ENCODE data around the gene PRSS53. TPM values are rescaled to one million over a fixed set of nuclear protein-coding genes. Genes with fewer than 3 reads are reported as not detected.

Gene PRSS53
- total and polyA plus RNA-seq, 11 donors: 0.16 to 1.4 (median 0.50) TPM

GRCh38 chr16:31036691-31037090, 52.1 kb downstream of the PRSS53 start:
- intact Hi-C loops (cut with DNase I): loop anchor here in 1 of 10 donors (5.0 kb wide), 1 partner anchor 36 kb away; the partner anchor contains the start of genes ZNF646 and ZNF668
- no peak for DNase-seq
- Histone ChIP-seq H3K4me1 (peaks cover 4 to 31% (median 18%) of the 10 kb centered on the region in 12 donors), H3K4me3 (no peak overlapping the region), H3K27ac (peak overlapping the region in 1 of 12 donors; percentile 40), H3K27me3 (no peaks in the 10 kb centered on the region), H3K36me3 (peaks cover 0 to 69% (median 64%) of the 10 kb centered on the region in 9 donors), H3K9me3 (no peaks in the 10 kb centered on the region)
- WGBS, 4 donors: 40 to 92% (median 54%) methylated on average over 2 of the region's 2 CpGs
- TF ChIP-seq CTCF (IDR thresholded peaks at IDR 0.05) (no peak), POLR2A (IDR thresholded peaks at IDR 0.05) (no peak)
- ATAC-seq: no peak

- H3K36me3 ChIP-seq: peaks cover 0 to 43% (median 39%) of the 10 kb centered on the region in 9 donors
- H3K27me3 ChIP-seq: no peaks in the 10 kb centered on the region
- H3K9me3 ChIP-seq: no peaks in the 10 kb centered on the region
- intact Hi-C loops (cut with DNase I): loop anchor here in 9 of 10 donors (1.0 to 5.0 kb wide), 14 partner anchors 35 to 425 kb away; partner anchors contain the start of genes ZNF646 (in 7 of the 9), ZNF668 (in 7 of the 9), ARMC5 (in 2 of the 9) and HSD3B7 (in 1 of the 9)
- peak overlapping the region; percentile 73 to 100 (median 90) for H3K4me3 ChIP-seq
- peak overlapping the region; percentile 91 to 99 (median 96) for H3K27ac ChIP-seq
- peak in 1 of 2 donors; percentile 38 for TF ChIP-seq POLR2A (IDR thresholded peaks at IDR 0.05)
- no peak for TF ChIP-seq CTCF (IDR thresholded peaks at IDR 0.05)
- WGBS, 4 donors: 1 to 2% (median 1%) methylated on average over 36 to 47 of the region's 47 CpGs
- DNase-seq (peak; percentile 92 to 95 (median 94)), ATAC-seq (peak; percentile 72 to 87 (median 84))
- H3K4me1 ChIP-seq: peaks cover 4 to 31% (median 18%) of the 10 kb centered on the region in 12 donors
Measured at GRCh38 chr16:31033709-31034492, 54.8 kb downstream of the PRSS53 start.

Other genes starting within 250 kb of the PRSS53 start
- 10 to 100 TPM; 23.1 to 35.5 (median 28.1) TPM for gene BCL7C, start 194.9 kb downstream of the PRSS53 start, total RNA-seq
- gene BCL7C, start 194.9 kb downstream of the PRSS53 start, polyA plus RNA-seq: 10 to 100 TPM; 30.5 to 43.4 TPM
- gene CTF1, start 192.3 kb downstream of the PRSS53 start, total RNA-seq: 10 to 100 TPM in 5 of 9 donors, 1 to 10 TPM in 4; 6.4 to 22.2 (median 12.2) TPM
- gene CTF1, start 192.3 kb downstream of the PRSS53 start, polyA plus RNA-seq: 10 to 100 TPM in 1 of 2 donors, 1 to 10 TPM in 1; 3.7 to 13.5 TPM
- gene FBXL19, start 165.4 kb downstream of the PRSS53 start, total RNA-seq: 10 to 100 TPM in 2 of 9 donors, 1 to 10 TPM in 7; 4.5 to 15.5 (median 7.9) TPM
- gene FBXL19, start 165.4 kb downstream of the PRSS53 start, polyA plus RNA-seq: 1 to 10 TPM; 7.9 to 9.1 TPM
- gene ORAI3, start 139.9 kb downstream of the PRSS53 start, total RNA-seq: 10 to 100 TPM in 6 of 9 donors, 1 to 10 TPM in 3; 8.5 to 28.9 (median 14.1) TPM
- 10 to 100 TPM in 1 of 2 donors, 1 to 10 TPM in 1; 8.1 to 10.8 TPM for gene ORAI3, start 139.9 kb downstream of the PRSS53 start, polyA plus RNA-seq
- 10 to 100 TPM in 3 of 9 donors, 1 to 10 TPM in 6; 4.6 to 12.1 (median 9.0) TPM for gene SETD1A, start 131.2 kb downstream of the PRSS53 start, total RNA-seq
- gene SETD1A, start 131.2 kb downstream of the PRSS53 start, polyA plus RNA-seq: 1 to 10 TPM; 8.1 to 9.3 TPM
- gene HSD3B7, start 103.7 kb downstream of the PRSS53 start, total RNA-seq: 10 to 100 TPM in 3 of 9 donors, 1 to 10 TPM in 6; 3.8 to 27.2 (median 6.9) TPM
- gene HSD3B7, start 103.7 kb downstream of the PRSS53 start, polyA plus RNA-seq: 1 to 10 TPM; 7.1 to 7.8 TPM
- 1 to 10 TPM in 4 of 9 donors, under 1 TPM in 5; 0.20 to 2.1 (median 1.00) TPM for gene STX1B, start 78.3 kb downstream of the PRSS53 start, total RNA-seq
- under 1 TPM; 0.22 to 0.76 TPM for gene STX1B, start 78.3 kb downstream of the PRSS53 start, polyA plus RNA-seq
- gene STX4, start 55.4 kb downstream of the PRSS53 start, total RNA-seq: 10 to 100 TPM; 19.5 to 65.8 (median 39.7) TPM
- 10 to 100 TPM; 50.5 to 73.8 TPM for gene STX4, start 55.4 kb downstream of the PRSS53 start, polyA plus RNA-seq
- 10 to 100 TPM in 2 of 9 donors, 1 to 10 TPM in 7; 3.5 to 11.4 (median 5.8) TPM for gene ZNF668, start 14.7 kb downstream of the PRSS53 start, total RNA-seq
- gene ZNF668, start 14.7 kb downstream of the PRSS53 start, polyA plus RNA-seq: 1 to 10 TPM; 6.6 to 9.8 TPM
- gene ZNF646, start 14.5 kb downstream of the PRSS53 start, total RNA-seq: 10 to 100 TPM in 6 of 9 donors, 1 to 10 TPM in 3; 8.3 to 15.5 (median 10.3) TPM
- gene ZNF646, start 14.5 kb downstream of the PRSS53 start, polyA plus RNA-seq: 1 to 10 TPM; 6.4 to 7.6 TPM
- 10 to 100 TPM; 25.9 to 63.1 (median 42.0) TPM for gene VKORC1, start 5.9 kb upstream of the PRSS53 start, total RNA-seq
- 100 to 1,000 TPM in 1 of 2 donors, 10 to 100 TPM in 1; 40.2 to 134 TPM for gene VKORC1, start 5.9 kb upstream of the PRSS53 start, polyA plus RNA-seq
- 100 to 1,000 TPM in 2 of 9 donors, 10 to 100 TPM in 7; 61.9 to 134 (median 70.0) TPM for gene BCKDK, start 19.4 kb upstream of the PRSS53 start, total RNA-seq
- gene BCKDK, start 19.4 kb upstream of the PRSS53 start, polyA plus RNA-seq: 10 to 100 TPM; 42.6 to 57.4 TPM
- gene KAT8, start 28.7 kb upstream of the PRSS53 start, total RNA-seq: 10 to 100 TPM; 52.8 to 79.8 (median 64.7) TPM
- gene KAT8, start 28.7 kb upstream of the PRSS53 start, polyA plus RNA-seq: 10 to 100 TPM; 56.7 to 83.2 TPM
- under 1 TPM in 4 of 9 donors, not detected in 5; 0.17 to 0.44 (median 0.39) TPM for gene PRSS8, start 46.8 kb upstream of the PRSS53 start, total RNA-seq
- under 1 TPM; 0.17 to 0.23 TPM for gene PRSS8, start 46.8 kb upstream of the PRSS53 start, polyA plus RNA-seq
- gene PRSS36, start 61.1 kb upstream of the PRSS53 start, total RNA-seq: 1 to 10 TPM in 7 of 9 donors, under 1 TPM in 2; 0.35 to 5.1 (median 1.2) TPM
- 1 to 10 TPM; 1.0 to 2.6 TPM for gene PRSS36, start 61.1 kb upstream of the PRSS53 start, polyA plus RNA-seq
- gene FUS, start 91.2 kb upstream of the PRSS53 start, total RNA-seq: 100 to 1,000 TPM in 7 of 9 donors, 10 to 100 TPM in 2; 20.3 to 213 (median 127) TPM
- 100 to 1,000 TPM; 127 to 155 TPM for gene FUS, start 91.2 kb upstream of the PRSS53 start, polyA plus RNA-seq
- gene PYCARD, start 113.8 kb upstream of the PRSS53 start, total RNA-seq: 10 to 100 TPM in 3 of 9 donors, 1 to 10 TPM in 6; 2.0 to 42.2 (median 5.2) TPM
- 10 to 100 TPM in 1 of 2 donors, 1 to 10 TPM in 1; 3.9 to 10.0 TPM for gene PYCARD, start 113.8 kb upstream of the PRSS53 start, polyA plus RNA-seq
- gene TRIM72, start 125.2 kb upstream of the PRSS53 start, total RNA-seq: 1 to 10 TPM in 8 of 9 donors, under 1 TPM in 1; 0.32 to 3.4 (median 1.6) TPM
- gene TRIM72, start 125.2 kb upstream of the PRSS53 start, polyA plus RNA-seq: 1 to 10 TPM; 1.0 to 1.2 TPM
- not detected for gene PYDC1, start 128.2 kb upstream of the PRSS53 start, total RNA-seq
- not detected for gene PYDC1, start 128.2 kb upstream of the PRSS53 start, polyA plus RNA-seq
- 10 to 100 TPM in 2 of 9 donors, 1 to 10 TPM in 7; 1.9 to 48.7 (median 4.9) TPM for gene ITGAM, start 171.0 kb upstream of the PRSS53 start, total RNA-seq
- gene ITGAM, start 171.0 kb upstream of the PRSS53 start, polyA plus RNA-seq: 1 to 10 TPM; 2.5 to 2.6 TPM

Data from heart left ventricle (tissue), 16 donors.